ENCODE measurements around the gene UBE2R2.
"Not testable (repeated sequence)": the region's sequence is repeated elsewhere in the genome, so short reads cannot be mapped to it uniquely, and the experiment has no call there.

UBE2R2 gene

DNA sequence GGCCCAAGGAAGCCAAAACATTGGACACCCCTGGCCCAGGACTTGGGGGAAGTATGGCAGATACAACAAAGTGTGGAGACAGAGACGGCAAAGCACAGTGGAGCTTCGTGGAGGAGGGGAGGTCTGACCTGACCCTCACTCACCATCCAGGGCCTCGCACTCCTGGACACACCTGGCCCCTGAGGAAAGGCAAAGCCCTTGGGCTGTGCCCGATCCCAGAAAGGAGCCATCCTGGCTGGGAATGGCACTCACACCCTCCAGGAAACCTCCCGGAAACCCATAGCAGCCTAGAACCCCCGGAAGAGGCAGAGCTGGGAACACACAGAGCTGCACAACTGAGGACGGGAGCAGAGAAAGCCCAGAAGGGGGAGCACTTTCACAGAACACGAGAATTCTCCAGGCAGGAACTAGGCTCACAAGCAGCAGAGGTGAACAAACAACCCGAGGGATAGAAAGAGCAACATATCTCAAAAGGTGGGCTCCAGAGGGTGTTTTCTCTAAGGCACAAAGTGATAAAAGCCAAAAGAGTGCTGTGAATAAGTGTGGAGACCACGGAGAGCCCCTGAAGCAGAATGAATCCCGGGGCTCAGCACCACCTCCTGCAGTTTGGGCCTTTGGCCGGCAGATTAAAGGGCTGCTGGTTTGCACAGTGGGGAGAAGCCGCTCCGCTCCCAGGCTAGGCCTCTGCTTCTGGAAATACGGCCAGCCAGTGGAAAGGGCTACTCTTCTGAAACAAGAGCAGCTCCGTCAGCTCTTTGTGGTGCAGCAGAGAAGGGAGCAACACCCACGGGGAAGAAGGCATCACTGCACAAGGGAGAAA is 108.2 kb downstream of the UBE2R2 start:
- FAIRE-seq = no peak
- DNase-seq (ENCODE audit: low spot score) = peak; percentile 36

DNA sequence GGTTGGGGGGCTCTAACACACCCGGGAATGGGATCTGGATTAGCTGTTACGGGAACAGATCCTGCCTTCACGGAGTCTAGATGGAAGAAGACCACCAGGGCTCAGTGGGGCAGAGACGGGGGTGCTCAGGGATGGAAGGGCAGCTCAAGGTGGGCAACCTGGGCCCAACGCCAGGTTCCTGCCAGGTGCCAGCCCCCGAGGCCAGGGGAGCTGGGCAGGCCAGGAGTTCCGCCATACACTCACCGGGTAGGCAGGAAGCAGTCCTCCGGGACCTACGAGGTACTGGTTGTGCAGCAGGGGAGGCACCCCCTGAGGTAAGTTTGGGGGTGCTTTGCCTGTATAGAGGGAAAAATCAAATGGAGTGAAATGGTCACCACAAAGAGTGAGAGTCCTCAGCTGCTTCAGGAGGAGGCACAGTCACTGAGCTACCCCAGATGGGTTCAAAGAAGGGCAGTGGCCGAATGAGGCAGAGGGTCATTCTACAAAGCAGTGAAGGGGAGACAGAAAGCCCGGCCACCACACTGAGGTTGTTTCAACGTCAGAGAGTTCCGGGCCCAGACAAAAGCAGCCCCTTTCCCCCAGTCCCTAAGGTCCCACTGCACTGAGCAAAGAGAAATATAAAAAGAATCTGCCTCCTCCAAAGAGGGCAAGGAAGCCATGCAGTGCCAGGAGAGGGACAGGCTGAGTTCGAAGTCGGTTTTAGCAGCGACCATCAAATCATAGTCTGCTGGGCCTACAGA is 110.0 kb downstream of the UBE2R2 start:
- DNase-seq (ENCODE audit: low spot score) = no peak
- no peak for FAIRE-seq

GRCh38 chr9:33927694-33928093 is 110.7 kb downstream of the UBE2R2 start:
- no peak for FAIRE-seq
- DNase-seq (ENCODE audit: low spot score) = no peak

DNA sequence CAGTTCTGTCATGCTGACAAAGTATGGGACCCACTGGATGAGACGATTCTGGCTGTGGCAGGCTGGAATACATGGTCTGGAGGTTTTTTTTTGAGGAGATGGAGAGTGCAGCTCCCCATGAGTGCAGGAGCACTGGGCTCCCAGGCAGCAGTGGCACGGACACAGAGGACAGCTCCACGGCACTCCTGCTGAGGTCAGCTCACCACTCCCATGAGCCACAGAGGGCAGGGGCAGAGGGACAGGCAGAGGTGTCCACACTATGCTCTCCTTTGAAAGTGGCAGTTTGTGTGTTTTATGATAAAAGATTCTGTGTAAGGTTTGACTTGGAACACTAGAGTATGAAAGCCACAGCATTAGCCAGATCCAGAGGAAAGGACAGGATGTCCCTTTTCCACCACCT is 114.4 kb downstream of the UBE2R2 start:
- DNase-seq (ENCODE audit: low spot score) (no peak), FAIRE-seq (no peak)

DNA sequence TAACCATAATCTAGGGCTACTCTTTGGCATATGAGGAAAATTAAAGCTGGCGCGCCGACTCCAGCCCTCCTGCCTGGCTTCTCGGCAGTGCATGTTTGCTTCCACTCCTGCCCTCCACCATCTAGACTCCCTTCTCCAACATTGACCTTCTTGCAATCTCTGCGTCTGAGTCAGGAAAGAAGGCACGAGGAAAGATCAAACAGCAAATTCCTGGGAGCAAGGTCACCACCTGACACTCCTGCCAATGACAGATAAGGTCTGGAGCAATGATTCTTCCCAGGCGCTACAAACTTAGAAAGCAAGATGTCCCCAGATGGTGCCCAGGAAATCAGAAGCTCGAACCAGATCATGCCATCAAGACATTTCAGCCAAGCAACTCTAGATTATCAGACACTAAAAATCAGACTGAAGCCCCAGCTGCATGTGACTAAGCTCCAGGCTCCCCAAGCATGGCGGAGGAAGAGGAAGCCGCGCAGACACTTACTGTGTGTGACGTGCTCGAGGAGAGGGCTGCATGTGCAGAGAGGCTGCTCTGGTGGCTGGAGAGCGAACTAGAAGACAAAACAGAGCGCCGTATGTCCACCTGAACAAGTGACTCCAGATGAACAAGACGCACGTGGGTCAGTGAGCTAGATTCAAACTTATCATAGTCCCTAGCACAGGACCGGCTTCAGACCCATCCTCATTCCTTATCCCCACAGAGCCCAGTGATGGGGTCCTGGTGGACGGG is 115.3 kb downstream of the UBE2R2 start:
- no peak for DNase-seq (ENCODE audit: low spot score)
- no peak for FAIRE-seq

- DNase-seq (ENCODE audit: low spot score) (no peak), FAIRE-seq (no peak)
Observed at GRCh38 chr9:33934188-33934878, 117.4 kb downstream of the UBE2R2 start.

GRCh38 chr9:33939924-33940874 is 123.2 kb downstream of the UBE2R2 start:
- FAIRE-seq (no peak), DNase-seq (ENCODE audit: low spot score) (no peak)

GRCh38 chr9:33942471-33943083 is 125.6 kb downstream of the UBE2R2 start:
- FAIRE-seq = peak; percentile 74

DNA sequence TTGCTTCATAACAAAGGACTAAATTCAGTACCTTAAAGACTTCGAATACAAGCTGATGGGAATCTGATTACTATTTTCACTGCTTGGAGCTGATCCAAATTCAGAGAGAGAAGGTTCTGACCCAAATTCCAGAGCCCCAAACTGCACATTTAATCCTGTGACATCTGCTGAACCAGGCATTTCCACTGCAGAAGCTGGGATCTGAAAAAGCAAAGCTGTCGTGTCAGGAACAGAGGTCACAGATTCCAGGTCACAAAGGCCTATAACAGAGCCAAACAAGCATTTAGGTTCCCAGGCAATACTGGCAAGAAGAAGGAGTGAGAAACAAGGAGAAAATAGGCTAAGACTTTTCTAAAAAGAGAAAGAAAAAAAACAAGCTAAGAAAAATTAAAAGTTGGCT is 126.4 kb downstream of the UBE2R2 start:
- FAIRE-seq = no peak
- DNase-seq (ENCODE audit: low spot score) = no peak

More at GRCh38 chr9:33942471-33943083, 125.6 kb downstream of the UBE2R2 start:
- DNase-seq (ENCODE audit: low spot score) = peak; percentile 60

DNA sequence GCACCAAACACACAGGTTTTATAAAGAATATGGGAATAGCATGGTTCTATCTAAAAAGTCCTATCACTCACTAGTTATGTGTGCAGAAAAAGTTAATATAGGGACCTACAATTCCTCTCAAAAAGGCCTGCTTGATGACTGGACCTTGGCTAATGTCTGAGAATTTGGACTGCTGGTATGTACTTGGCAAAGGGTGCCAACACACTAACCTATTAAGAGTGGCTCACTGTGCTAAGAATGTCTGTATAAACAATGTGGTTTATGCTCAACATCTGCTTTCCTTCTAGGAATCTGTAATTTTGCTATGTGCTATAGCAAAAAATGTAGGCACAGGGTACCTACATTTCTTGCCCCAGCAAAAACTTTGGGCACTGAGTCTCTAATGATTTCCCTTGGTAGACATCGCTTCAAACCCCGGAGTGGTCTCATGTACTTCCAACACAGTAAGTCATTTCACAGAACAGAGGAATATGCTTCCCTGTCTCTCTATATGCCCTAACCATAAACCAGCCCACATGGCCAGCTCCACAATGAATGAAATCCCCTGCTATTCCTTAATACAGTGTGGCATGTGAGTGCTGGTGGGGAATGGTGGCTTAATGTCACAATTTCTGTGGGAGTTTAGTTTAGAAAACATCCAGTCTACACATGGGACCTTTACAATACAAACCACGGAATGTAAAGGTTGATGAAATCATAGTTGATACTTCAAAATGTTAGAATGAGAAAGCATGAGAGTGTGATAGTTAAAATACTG is 130.0 kb downstream of the UBE2R2 start:
- FAIRE-seq (peak; percentile 91), DNase-seq (ENCODE audit: low spot score) (peak; percentile 92)

- DNase-seq (ENCODE audit: low spot score) (no peak), FAIRE-seq (no peak)
Observed at GRCh38 chr9:33950371-33950770, 133.4 kb downstream of the UBE2R2 start.

GRCh38 chr9:33952066-33952465 is 135.1 kb downstream of the UBE2R2 start:
- FAIRE-seq (no peak), DNase-seq (ENCODE audit: low spot score) (no peak)

GRCh38 chr9:33956544-33956943 is 139.6 kb downstream of the UBE2R2 start:
- no peak for DNase-seq (ENCODE audit: low spot score)
- no peak for FAIRE-seq

DNA sequence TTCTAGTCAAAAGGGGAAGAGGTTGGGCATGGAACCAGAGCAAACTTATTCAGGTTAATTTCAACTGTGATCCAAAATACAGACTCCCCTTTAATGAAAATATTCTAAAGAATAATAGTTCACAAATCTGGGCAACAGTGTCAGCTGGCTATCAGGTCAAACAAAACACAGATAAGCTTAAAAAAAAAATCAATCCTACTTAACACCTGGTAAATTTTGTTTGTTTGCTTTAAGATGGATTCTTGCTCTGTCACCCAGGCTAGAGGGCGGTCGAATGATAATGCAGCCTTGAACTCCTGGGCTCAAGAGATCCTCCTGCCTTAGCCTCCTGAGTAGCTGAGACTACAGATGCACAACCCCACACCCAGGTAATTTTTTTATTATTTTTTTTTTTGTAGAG is 142.8 kb downstream of the UBE2R2 start:
- DNase-seq (ENCODE audit: low spot score) (no peak), FAIRE-seq (no peak)

GRCh38 chr9:33962468-33962867 is 145.5 kb downstream of the UBE2R2 start:
- not testable (repeated sequence) for DNase-seq (ENCODE audit: low spot score); FAIRE-seq

GRCh38 chr9:33964086-33964768 is 147.3 kb downstream of the UBE2R2 start:
- no peak for DNase-seq (ENCODE audit: low spot score)
- FAIRE-seq = no peak
